Testis (tissue), 3 donors: Measurements from ENCODE around the gene SLAMF9. TPM values are rescaled to one million over a fixed set of nuclear protein-coding genes. Genes with fewer than 3 reads are reported as not detected.

ENCODE experiments used
- DNase-seq: peaks from one replicate; pipeline ENCODE4 v3.0.0-alpha.2; 2019
- H3K27ac ChIP-seq, 2 donors: fragments of 200-600 bp; sonication (generic); one replicate each; pipeline ENCODE4 v1.5.1; 2019
- H3K27me3 ChIP-seq: fragments of 200-600 bp; sonication (generic); one replicate; pipeline ENCODE4 v1.5.1; 2019
- H3K36me3 ChIP-seq: fragments of 200-600 bp; sonication (generic); one replicate; pipeline ENCODE4 v1.5.1; 2017; ENCODE audit warnings: low read depth; ENCODE audit errors: missing control alignments
- H3K4me1 ChIP-seq: fragments of 200-600 bp; sonication (generic); one replicate; pipeline ENCODE4 v1.5.1; 2019
- H3K4me3 ChIP-seq, 2 donors: fragments of 200-600 bp; sonication (generic); one replicate each; pipeline ENCODE4 v1.5.1; 2017 to 2019
- H3K9me3 ChIP-seq: fragments of 200-600 bp; sonication (generic); one replicate; pipeline ENCODE4 v1.5.1; 2017
- POLR2A ChIP-seq: fragments of 450-650 bp; IDR thresholded peaks from one replicate; pipeline ENCODE4 v1.6.1; 2017; ENCODE audit warnings: antibody characterized with exemption, mild to moderate bottlenecking, moderate library complexity
- WGBS, 2 donors: methylation state at CpG; one replicate each; pipeline ENCODE4 v1.1.5; 2018; 5-methylcytosine and 5-hydroxymethylcytosine counted together
- intact Hi-C: fragments of 100-400 bp; cut with DNase I; formaldehyde crosslinking; loops from one replicate; pipeline ENCODE4 v1.15.1; 2023; ENCODE audit warnings: low total_unique reads
- polyA plus RNA-seq: library from polyadenylated mRNA; stranded (reverse); fragments of 350-450 nt; fragmentation: Illumina TruSeq; extraction: RNeasy Lipid Tissue Mini Kit (QIAGEN cat#74804); gene quantifications from one replicate; pipeline ENCODE4 v1.2.3, GENCODE V29; 2014; ENCODE audit warnings: low read depth, low replicate concordance; ENCODE audit not compliant: insufficient read depth
- total RNA-seq, 2 donors: library from RNA; depleted of rRNA; stranded (reverse); fragments of >200 nt; gene quantifications; one replicate each; pipeline ENCODE4 v1.2.3, GENCODE V29; 2016
- TF ChIP-seq, protein P1 (sequence below), 3 experiments: fragments of 450-650 bp in 2 of 3; fragments of 200-600 bp in 1 of 3; sonication (generic) in 1 of 3; IDR thresholded peaks; one replicate each; pipeline ENCODE4 v1.5.1; 2016 to 2019; ENCODE audit warnings: antibody characterized with exemption in 3 of 3, mild to moderate bottlenecking in 2 of 3, moderate library complexity in 1 of 3

SLAMF9 gene
- total and polyA plus RNA-seq, 3 donors from 2014 or later = 0.74 to 2.0 TPM; not detected in 1

- Histone ChIP-seq H3K4me3 (no peak overlapping the region), H3K36me3 (no peaks in the 10 kb centered on the region), H3K9me3 (no peaks in the 10 kb centered on the region), H3K4me1 (no peaks in the 10 kb centered on the region), H3K27me3 (no peaks in the 10 kb centered on the region), H3K27ac (no peak overlapping the region)
- WGBS, 2 donors = 85 to 93% methylated on average over 3 of the region's 3 CpGs
- intact Hi-C loops = no loop called here
- no peak for TF ChIP-seq POLR2A
- TF ChIP-seq, protein P1, sequence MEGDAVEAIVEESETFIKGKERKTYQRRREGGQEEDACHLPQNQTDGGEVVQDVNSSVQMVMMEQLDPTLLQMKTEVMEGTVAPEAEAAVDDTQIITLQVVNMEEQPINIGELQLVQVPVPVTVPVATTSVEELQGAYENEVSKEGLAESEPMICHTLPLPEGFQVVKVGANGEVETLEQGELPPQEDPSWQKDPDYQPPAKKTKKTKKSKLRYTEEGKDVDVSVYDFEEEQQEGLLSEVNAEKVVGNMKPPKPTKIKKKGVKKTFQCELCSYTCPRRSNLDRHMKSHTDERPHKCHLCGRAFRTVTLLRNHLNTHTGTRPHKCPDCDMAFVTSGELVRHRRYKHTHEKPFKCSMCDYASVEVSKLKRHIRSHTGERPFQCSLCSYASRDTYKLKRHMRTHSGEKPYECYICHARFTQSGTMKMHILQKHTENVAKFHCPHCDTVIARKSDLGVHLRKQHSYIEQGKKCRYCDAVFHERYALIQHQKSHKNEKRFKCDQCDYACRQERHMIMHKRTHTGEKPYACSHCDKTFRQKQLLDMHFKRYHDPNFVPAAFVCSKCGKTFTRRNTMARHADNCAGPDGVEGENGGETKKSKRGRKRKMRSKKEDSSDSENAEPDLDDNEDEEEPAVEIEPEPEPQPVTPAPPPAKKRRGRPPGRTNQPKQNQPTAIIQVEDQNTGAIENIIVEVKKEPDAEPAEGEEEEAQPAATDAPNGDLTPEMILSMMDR (IDR thresholded peaks at IDR 0.05) = no peak
- no peak for DNase-seq
Observed at GRCh38 chr1:159955456-159955855, 1.4 kb upstream of the SLAMF9 start.

DNA sequence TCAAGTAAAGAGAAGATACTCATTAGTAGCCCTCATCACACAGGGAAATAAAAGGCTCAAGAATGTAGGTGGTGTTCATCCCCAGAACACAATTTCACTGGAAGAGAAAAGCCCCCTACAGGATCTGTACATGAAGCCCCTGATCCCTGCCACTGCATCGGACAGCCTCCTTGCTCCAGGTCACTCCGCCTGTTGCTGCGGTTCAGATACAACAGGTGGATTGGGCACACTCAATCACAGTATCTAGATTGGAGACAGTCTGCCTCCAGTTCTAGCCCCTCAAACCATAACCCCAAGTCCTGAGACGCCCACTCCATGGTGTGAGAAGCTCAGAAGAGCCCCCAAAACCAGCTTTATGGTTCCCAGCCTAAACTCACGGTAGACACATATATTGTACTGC, 1.1 kb downstream of the SLAMF9 start:
- H3K4me1 ChIP-seq = no peaks in the 10 kb centered on the region
- intact Hi-C loops = no loop called here
- no peaks in the 10 kb centered on the region for H3K36me3 ChIP-seq
- H3K4me3 ChIP-seq = no peak overlapping the region
- no peak for DNase-seq
- 89 to 94% methylated on average over 4 to 5 of the region's 5 CpGs for WGBS, 2 donors
- no peaks in the 10 kb centered on the region for H3K27me3 ChIP-seq
- H3K9me3 ChIP-seq = no peaks in the 10 kb centered on the region
- no peak overlapping the region for H3K27ac ChIP-seq
- no peak for TF ChIP-seq POLR2A
- TF ChIP-seq, protein P1 (IDR thresholded peaks at IDR 0.05) = no peak

GRCh38 chr1:159951551-159951950, 2.5 kb downstream of the SLAMF9 start:
- intact Hi-C loops = no loop called here
- Histone ChIP-seq H3K27ac (no peak overlapping the region), H3K4me3 (no peak overlapping the region), H3K9me3 (no peaks in the 10 kb centered on the region), H3K4me1 (no peaks in the 10 kb centered on the region), H3K27me3 (no peaks in the 10 kb centered on the region), H3K36me3 (no peaks in the 10 kb centered on the region)
- no peak for DNase-seq
- WGBS, 2 donors = 73 to 100% methylated on average over 1 of the region's 1 CpG
- no peak for TF ChIP-seq POLR2A
- TF ChIP-seq, protein P1 (IDR thresholded peaks at IDR 0.05) = no peak

- DNase-seq = no peak
- H3K4me1 ChIP-seq = no peaks in the 10 kb centered on the region
- intact Hi-C loops = no loop called here
- TF ChIP-seq, protein P1 (IDR thresholded peaks at IDR 0.05) = no peak
- TF ChIP-seq POLR2A = no peak
- WGBS, 2 donors = 61 to 66% methylated on average over 2 of the region's 2 CpGs
- no peaks in the 10 kb centered on the region for H3K36me3 ChIP-seq
- H3K27me3 ChIP-seq = no peaks in the 10 kb centered on the region
- no peak overlapping the region for H3K4me3 ChIP-seq
- H3K9me3 ChIP-seq = no peaks in the 10 kb centered on the region
- H3K27ac ChIP-seq = no peak overlapping the region
Observed at GRCh38 chr1:159951016-159951415, 3.0 kb downstream of the SLAMF9 start.

GRCh38 chr1:159949981-159950381, 4.1 kb downstream of the SLAMF9 start:
- peaks cover 9% of the 10 kb centered on the region for H3K4me1 ChIP-seq
- H3K27ac ChIP-seq = no peak overlapping the region
- intact Hi-C loops = no loop called here
- H3K4me3 ChIP-seq = no peak overlapping the region
- no peak for DNase-seq
- 89 to 94% methylated on average over 4 of the region's 4 CpGs for WGBS, 2 donors
- no peaks in the 10 kb centered on the region for H3K27me3 ChIP-seq
- H3K36me3 ChIP-seq = no peaks in the 10 kb centered on the region
- no peak for TF ChIP-seq POLR2A
- TF ChIP-seq, protein P1 (IDR thresholded peaks at IDR 0.05) = no peak
- no peaks in the 10 kb centered on the region for H3K9me3 ChIP-seq
